IPS-11a (cell line): ENCODE data around the gene CPB1.

Experiments used
- H3K4me3 ChIP-seq: one replicate; pipeline ENCODE4 v1.5.1; 2013; ENCODE audit warnings: low read depth, low read length, control low read depth

The CPB1 gene

GRCh38 chr3:148829926-148830325 lies 2.3 kb downstream of the CPB1 start:
- H3K4me3 ChIP-seq: no peak overlapping the region

GRCh38 chr3:148833223-148833622 lies 5.6 kb downstream of the CPB1 start:
- no peak overlapping the region for H3K4me3 ChIP-seq

- no peak overlapping the region for H3K4me3 ChIP-seq
Measured at GRCh38 chr3:148839805-148840204, 12.2 kb downstream of the CPB1 start.

- H3K4me3 ChIP-seq: no peak overlapping the region
Measured at GRCh38 chr3:148840451-148840850, 12.8 kb downstream of the CPB1 start.

- H3K4me3 ChIP-seq: no peak overlapping the region
Measured at GRCh38 chr3:148845756-148846395, 18.3 kb downstream of the CPB1 start.

- no peak overlapping the region for H3K4me3 ChIP-seq
Measured at GRCh38 chr3:148847351-148847750, 19.7 kb downstream of the CPB1 start.

- no peak overlapping the region for H3K4me3 ChIP-seq
Measured at GRCh38 chr3:148848410-148848809, 20.8 kb downstream of the CPB1 start.

- H3K4me3 ChIP-seq: no peak overlapping the region
Measured at GRCh38 chr3:148852271-148852992, 24.8 kb downstream of the CPB1 start.

GRCh38 chr3:148853076-148853475 lies 25.5 kb downstream of the CPB1 start:
- H3K4me3 ChIP-seq: no peak overlapping the region

GRCh38 chr3:148854061-148854460 lies 26.4 kb downstream of the CPB1 start:
- H3K4me3 ChIP-seq: no peak overlapping the region

- no peak overlapping the region for H3K4me3 ChIP-seq
Measured at GRCh38 chr3:148856384-148856783, 28.8 kb downstream of the CPB1 start.

GRCh38 chr3:148857316-148857715 lies 29.7 kb downstream of the CPB1 start:
- H3K4me3 ChIP-seq: no peak overlapping the region

GRCh38 chr3:148861277-148861869 lies 33.8 kb downstream of the CPB1 start:
- H3K4me3 ChIP-seq: no peak overlapping the region

- no peak overlapping the region for H3K4me3 ChIP-seq
Measured at GRCh38 chr3:148863297-148863696, 35.7 kb downstream of the CPB1 start.

GRCh38 chr3:148863814-148864213 lies 36.2 kb downstream of the CPB1 start:
- no peak overlapping the region for H3K4me3 ChIP-seq

GRCh38 chr3:148865049-148865448 lies 37.4 kb downstream of the CPB1 start, which contains the start of gene CPA3:
Gene CPA3 (plus strand): TSS chr3:148865296. CDS start chr3:148865308, 12 bp downstream.
- H3K4me3 ChIP-seq: no peak within 1 kb of the TSS

GRCh38 chr3:148866261-148866660 lies 38.6 kb downstream of the CPB1 start:
- no peak overlapping the region for H3K4me3 ChIP-seq

GRCh38 chr3:148873270-148873927 lies 45.8 kb downstream of the CPB1 start:
- H3K4me3 ChIP-seq: no peak overlapping the region

GRCh38 chr3:148873977-148874376 lies 46.4 kb downstream of the CPB1 start:
- no peak overlapping the region for H3K4me3 ChIP-seq

GRCh38 chr3:148878095-148878494 lies 50.5 kb downstream of the CPB1 start:
- H3K4me3 ChIP-seq: no peak overlapping the region

- no peak overlapping the region for H3K4me3 ChIP-seq
Measured at GRCh38 chr3:148879256-148879655, 51.6 kb downstream of the CPB1 start.

- H3K4me3 ChIP-seq: no peak overlapping the region
Measured at GRCh38 chr3:148880681-148881080, 53.1 kb downstream of the CPB1 start.
